Endothelial cell of umbilical vein (primary cell): ENCODE results near the gene DGCR2. TPM values are rescaled to one million over a fixed set of nuclear protein-coding genes. Genes with fewer than 3 reads are reported as not detected.

Experiments used
- BruUV-seq: library from RNA; stranded (reverse); fragments of 400-500 nt; replicated peaks from 2 replicates; lab custom pipeline; 2021; lab: Mats Ljungman, UMichigan
- CTCF ChIA-PET: fragments of 300-600, 350-600 bp; sonication (Branson Sonifier 250); formaldehyde crosslinking; loops from one replicate; lab custom pipeline; 2021; ENCODE audit warnings: antibody characterized with exemption, inconsistent platforms; lab: Charles Lee
- POLR2A ChIA-PET: fragments of 300-600, 350-600 bp; sonication (Branson Sonifier 250); formaldehyde crosslinking; loops from one replicate; lab custom pipeline; 2021; ENCODE audit warnings: antibody characterized with exemption, inconsistent platforms; lab: Charles Lee
- DNase-seq: peaks from one replicate; pipeline ENCODE4 v3.0.0-alpha.2; 2011; ENCODE audit warnings: low read depth, low spot score
- FAIRE-seq: peaks from 2 replicates; lab custom pipeline; 2011; peaks lifted over from hg19 to GRCh38; lab: Jason Lieb, UNC
- H2AFZ ChIP-seq: 2 replicates; pipeline ENCODE4 v1.6.0; 2012; ENCODE audit warnings: low read depth, low read length, control low read depth, inconsistent platforms
- H3K27ac ChIP-seq: 2 replicates; pipeline ENCODE4 v1.5.1; 2011; ENCODE audit warnings: low read depth, mild to moderate bottlenecking, control low read depth, low read length, moderate library complexity; ENCODE audit not compliant: insufficient read depth
- H3K27me3 ChIP-seq, 2 experiments: 2 replicates each; pipeline versions ENCODE4 v1.6.0 to v1.6.1; 2011; ENCODE audit warnings: low read length in 2 of 2, mixed read lengths in 1 of 2; ENCODE audit not compliant: control insufficient read depth in 2 of 2, insufficient read depth in 2 of 2
- H3K36me3 ChIP-seq, 2 experiments: 2 replicates in 1 of 2; 3 replicates in 1 of 2; pipeline ENCODE4 v1.5.1; 2011; ENCODE audit warnings: low read length in 2 of 2, mild to moderate bottlenecking in 1 of 2, moderate library complexity in 1 of 2; ENCODE audit not compliant: control insufficient read depth in 2 of 2, insufficient read depth in 2 of 2; ENCODE audit errors: extremely low read depth in 1 of 2
- H3K4me1 ChIP-seq: 3 replicates; pipeline ENCODE4 v1.5.1; 2011; ENCODE audit warnings: mild to moderate bottlenecking, low read length; ENCODE audit not compliant: control insufficient read depth, insufficient read depth; ENCODE audit errors: extremely low read depth
- H3K4me2 ChIP-seq: 2 replicates; pipeline ENCODE4 v1.6.1; 2011; ENCODE audit warnings: low read length, control low read depth, mixed read lengths; ENCODE audit not compliant: insufficient read depth
- H3K4me3 ChIP-seq, 3 experiments: fragments of 200-600 bp in 1 of 3; sonication (generic), shearing (Covaris generic) in 1 of 3; replicated peaks in 1 of 3; 2 replicates each; pipeline ENCODE4 v1.5.1; 2011 to 2016; ENCODE audit warnings: control low read depth in 3 of 3, low read length in 3 of 3, mild to moderate bottlenecking in 2 of 3, inconsistent platforms in 1 of 3, low read depth in 1 of 3, moderate library complexity in 1 of 3; ENCODE audit not compliant: insufficient read depth in 1 of 3
- H3K79me2 ChIP-seq: 2 replicates; pipeline ENCODE4 v1.6.0; 2012; ENCODE audit warnings: low read length, inconsistent platforms; ENCODE audit not compliant: control insufficient read depth, insufficient read depth
- H3K9ac ChIP-seq: replicated peaks from 2 replicates; pipeline ENCODE3; 2011; ENCODE audit warnings: low read length, control low read depth; ENCODE audit not compliant: insufficient read depth; ENCODE audit errors: extremely low read depth
- H3K9me1 ChIP-seq: replicated peaks from 3 replicates; pipeline ENCODE4 v1.6.0; 2011; ENCODE audit warnings: mild to moderate bottlenecking, low read length; ENCODE audit not compliant: control insufficient read depth, insufficient read depth; ENCODE audit errors: extremely low read depth
- H3K9me3 ChIP-seq: replicated peaks from 2 replicates; pipeline ENCODE4 v1.5.1; 2012; ENCODE audit warnings: low read length, inconsistent platforms; ENCODE audit not compliant: control insufficient read depth, insufficient read depth
- H4K20me1 ChIP-seq: replicated peaks from 2 replicates; pipeline ENCODE3; 2011; ENCODE audit warnings: mild to moderate bottlenecking, low read length; ENCODE audit not compliant: control insufficient read depth, insufficient read depth; ENCODE audit errors: extremely low read depth
- EZH2 ChIP-seq: IDR thresholded peaks from 2 replicates; pipeline ENCODE4 v1.6.1; 2012; ENCODE audit warnings: borderline replicate concordance, low read depth, mild to moderate bottlenecking, moderate library complexity, low read length, inconsistent platforms; ENCODE audit not compliant: severe bottlenecking
- FOS ChIP-seq: IDR thresholded peaks from 2 replicates; pipeline ENCODE4 v1.6.1; 2011; ENCODE audit warnings: mild to moderate bottlenecking, low read length, moderate library complexity, borderline replicate concordance; ENCODE audit not compliant: insufficient read depth
- GATA2 ChIP-seq: IDR thresholded peaks from 2 replicates; pipeline ENCODE4 v1.7.0; 2011; ENCODE audit warnings: low read depth, mild to moderate bottlenecking, moderate library complexity, mixed read lengths, low read length; ENCODE audit not compliant: insufficient read length, insufficient read depth
- JUN ChIP-seq: IDR thresholded peaks from 2 replicates; pipeline ENCODE4 v1.6.1; 2011; ENCODE audit warnings: borderline replicate concordance, low read depth; ENCODE audit not compliant: insufficient read length, insufficient read depth
- MYC ChIP-seq: IDR thresholded peaks from one replicate; pipeline ENCODE4 v1.6.1; 2011; ENCODE audit warnings: mild to moderate bottlenecking, low read depth, low read length
- POLR2A ChIP-seq: IDR thresholded peaks from 2 replicates; pipeline ENCODE4 v1.6.1; 2012; ENCODE audit warnings: low read depth, mild to moderate bottlenecking, control low read depth, low read length
- POLR2AphosphoS5 ChIP-seq: IDR thresholded peaks from 2 replicates; pipeline ENCODE4 v1.6.1; 2012; ENCODE audit warnings: low read depth, mild to moderate bottlenecking, control low read depth, low read length, moderate library complexity; ENCODE audit not compliant: insufficient read depth
- dilution Hi-C: fragments of 300-500 bp; cut with MboI; formaldehyde crosslinking; loops from one replicate; pipeline ENCODE4 v1.15.0; 2019; ENCODE audit warnings: low sequenced_read_pairs; ENCODE audit not compliant: extremely low pct_ligation_motif_present
- intact Hi-C: fragments of 100-400 bp; cut with micrococcal nuclease; formaldehyde crosslinking; loops from one replicate; pipeline ENCODE4 v1.10.0; 2022
- polyA plus RNA-seq, 4 experiments: library from polyadenylated mRNA; depleted of rRNA in 3 of 4; stranded (reverse) in 3 of 4; unstranded in 1 of 4; fragments of >200 nt; gene quantifications; 2 replicates each; pipeline versions ENCODE4 v1.2.1 to v1.2.3, GENCODE V29; 2011 to 2012; ENCODE audit warnings: missing spikeins in 1 of 4
- total RNA-seq: library from RNA; stranded (reverse); gene quantifications from 2 replicates; pipeline ENCODE4 v1.2.3, GENCODE V29; 2021
- TF ChIP-seq, protein P1 (sequence below), 2 donors: IDR thresholded peaks; 1 replicate in 1 of 2; 2 replicates in 1 of 2; pipeline ENCODE4 v1.5.1; 2011; ENCODE audit warnings: low read length in 2 of 2, mild to moderate bottlenecking in 2 of 2, moderate library complexity in 2 of 2, control low read depth in 1 of 2, inconsistent platforms in 1 of 2, low read depth in 1 of 2; ENCODE audit not compliant: insufficient read depth in 1 of 2; ENCODE audit errors: extremely low read depth in 1 of 2
- TF ChIP-seq, protein P2 (sequence below): IDR thresholded peaks from 2 replicates; pipeline ENCODE4 v1.6.1; 2011; ENCODE audit not compliant: insufficient read depth, insufficient read length

The DGCR2 gene
- total and polyA plus RNA-seq, 2 donors (not counting 3 experiments of a cell fraction or from before 2014, with no cell fraction given), result 44.8 to 51.2 TPM

DNA sequence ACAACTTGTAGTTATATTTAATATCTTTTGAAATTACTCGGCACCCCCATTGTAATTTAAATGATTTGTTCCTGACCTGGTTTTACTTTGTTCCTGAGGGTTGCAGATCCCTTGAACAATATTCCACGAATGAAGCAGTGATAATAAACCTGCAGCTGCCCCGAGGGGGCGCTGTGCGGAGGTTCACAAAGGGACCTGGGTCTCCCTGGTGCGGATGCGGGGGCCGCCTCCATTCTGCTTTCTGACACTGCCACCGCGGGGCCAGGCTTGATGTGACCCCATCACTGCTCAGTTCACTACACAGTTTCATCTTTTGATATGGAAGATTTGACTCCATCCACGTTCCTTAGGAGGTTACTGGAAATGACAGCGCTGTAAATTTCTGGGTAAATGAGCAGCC lies 123.2 kb downstream of the DGCR2 start:
- TF ChIP-seq JUN, result no peak
- TF ChIP-seq, protein P1, sequence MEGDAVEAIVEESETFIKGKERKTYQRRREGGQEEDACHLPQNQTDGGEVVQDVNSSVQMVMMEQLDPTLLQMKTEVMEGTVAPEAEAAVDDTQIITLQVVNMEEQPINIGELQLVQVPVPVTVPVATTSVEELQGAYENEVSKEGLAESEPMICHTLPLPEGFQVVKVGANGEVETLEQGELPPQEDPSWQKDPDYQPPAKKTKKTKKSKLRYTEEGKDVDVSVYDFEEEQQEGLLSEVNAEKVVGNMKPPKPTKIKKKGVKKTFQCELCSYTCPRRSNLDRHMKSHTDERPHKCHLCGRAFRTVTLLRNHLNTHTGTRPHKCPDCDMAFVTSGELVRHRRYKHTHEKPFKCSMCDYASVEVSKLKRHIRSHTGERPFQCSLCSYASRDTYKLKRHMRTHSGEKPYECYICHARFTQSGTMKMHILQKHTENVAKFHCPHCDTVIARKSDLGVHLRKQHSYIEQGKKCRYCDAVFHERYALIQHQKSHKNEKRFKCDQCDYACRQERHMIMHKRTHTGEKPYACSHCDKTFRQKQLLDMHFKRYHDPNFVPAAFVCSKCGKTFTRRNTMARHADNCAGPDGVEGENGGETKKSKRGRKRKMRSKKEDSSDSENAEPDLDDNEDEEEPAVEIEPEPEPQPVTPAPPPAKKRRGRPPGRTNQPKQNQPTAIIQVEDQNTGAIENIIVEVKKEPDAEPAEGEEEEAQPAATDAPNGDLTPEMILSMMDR (IDR thresholded peaks at IDR 0.05; ENCODE audit: extremely low read depth in 1 of 2, insufficient read depth in 1 of 2, low read depth in 1 of 2, low read length in 2 of 2), result peak; percentile 24 to 33
- H3K4me1 ChIP-seq, result no peaks in the 10 kb centered on the region
- H3K4me3 ChIP-seq, result no peak overlapping the region
- BruUV-seq, result no TSS peak
- H3K27me3 ChIP-seq, result peaks cover 7 to 13% of the 10 kb centered on the region in 2 experiments
- no peak for FAIRE-seq
- no peaks in the 10 kb centered on the region for H3K79me2 ChIP-seq
- ChIA-PET CTCF (interaction anchor here (1.5 kb wide), 1 partner anchor 17 kb away, joined by 4 read pairs; no protein-coding TSS in a partner anchor), POLR2A (no interaction called here)
- intact Hi-C loops (no loop called here), dilution Hi-C loops (no loop called here)
- H3K9me3 ChIP-seq, result no peaks in the 10 kb centered on the region
- H3K4me2 ChIP-seq, result no peak overlapping the region
- no peak for DNase-seq
- no peaks in the 10 kb centered on the region for H3K36me3 ChIP-seq
- H3K27ac ChIP-seq, result no peak overlapping the region
- no peak overlapping the region for H3K9ac ChIP-seq
- H4K20me1 ChIP-seq, result no peaks in the 10 kb centered on the region
- H2AFZ ChIP-seq, result no peak overlapping the region
- no peaks in the 10 kb centered on the region for H3K9me1 ChIP-seq

DNA sequence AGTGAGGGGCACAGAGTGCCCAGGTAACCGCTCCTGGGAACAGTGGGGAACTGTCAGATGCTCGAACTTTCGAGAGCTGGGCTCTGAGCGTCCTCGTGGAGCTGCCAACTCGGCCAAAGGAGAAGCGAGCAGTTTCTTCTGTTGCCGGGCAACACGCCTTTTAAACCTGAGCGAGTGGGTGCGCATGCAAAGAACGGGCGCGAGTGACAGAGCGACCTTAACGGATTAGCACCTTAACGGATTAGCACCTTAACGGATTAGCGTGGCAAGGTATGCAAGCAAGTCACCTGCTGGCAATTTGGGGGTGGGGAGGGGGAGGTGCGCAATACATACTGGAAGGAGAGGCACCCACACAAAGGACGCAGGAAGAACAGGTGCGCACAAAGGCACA lies 124.3 kb downstream of the DGCR2 start:
- intact Hi-C loops (no loop called here), dilution Hi-C loops (no loop called here)
- FAIRE-seq (no peak), DNase-seq (no peak)
- no peak overlapping the region for H3K4me2 ChIP-seq
- no peaks in the 10 kb centered on the region for H3K9me1 ChIP-seq
- no peaks in the 10 kb centered on the region for H4K20me1 ChIP-seq
- H3K36me3 ChIP-seq, result no peaks in the 10 kb centered on the region
- H3K9ac ChIP-seq, result no peak overlapping the region
- H3K4me3 ChIP-seq, result no peak overlapping the region
- no peak overlapping the region for H2AFZ ChIP-seq
- no TSS peak for BruUV-seq
- TF ChIP-seq, protein P1 (IDR thresholded peaks at IDR 0.05; ENCODE audit: extremely low read depth in 1 of 2, insufficient read depth in 1 of 2, low read depth in 1 of 2, low read length in 2 of 2), result no peak
- TF ChIP-seq POLR2A (no peak), POLR2AphosphoS5 (no peak), JUN (no peak), MYC (no peak), EZH2 (no peak), GATA2 (no peak), FOS (no peak)
- TF ChIP-seq, protein P2, sequence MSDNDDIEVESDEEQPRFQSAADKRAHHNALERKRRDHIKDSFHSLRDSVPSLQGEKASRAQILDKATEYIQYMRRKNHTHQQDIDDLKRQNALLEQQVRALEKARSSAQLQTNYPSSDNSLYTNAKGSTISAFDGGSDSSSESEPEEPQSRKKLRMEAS, result no peak
- no peaks in the 10 kb centered on the region for H3K79me2 ChIP-seq
- peaks cover 7% of the 10 kb centered on the region in 2 experiments for H3K27me3 ChIP-seq
- no peaks in the 10 kb centered on the region for H3K9me3 ChIP-seq
- no peak overlapping the region for H3K27ac ChIP-seq
- ChIA-PET CTCF (no interaction called here), POLR2A (no interaction called here)
- H3K4me1 ChIP-seq, result no peaks in the 10 kb centered on the region
